Caco-2 (cell line): Measurements from ENCODE around the gene COL12A1. TPM values are rescaled to one million over a fixed set of nuclear protein-coding genes. Genes with fewer than 3 reads are reported as not detected.

Source experiments
- BruUV-seq: library from RNA; stranded (reverse); fragments of 400-500 nt; replicated peaks from 2 replicates; lab custom pipeline; 2021; lab: Mats Ljungman, UMichigan
- CTCF ChIA-PET: fragments of 300-600 bp; sonication (Branson Sonifier 250); formaldehyde crosslinking; loops from one replicate; lab custom pipeline; 2022; ENCODE audit warnings: antibody characterized with exemption; lab: Charles Lee
- POLR2A ChIA-PET: fragments of 300-600 bp; sonication (Branson Sonifier 250); formaldehyde crosslinking; loops from one replicate; lab custom pipeline; 2022; ENCODE audit warnings: antibody characterized with exemption; lab: Charles Lee
- DNase-seq, 2 experiments: peaks; one replicate each; pipeline versions ENCODE4 v3.0.0 to v3.0.0-alpha.2; 2020 to 2022
- H3K27me3 ChIP-seq: replicated peaks from 2 replicates; pipeline ENCODE4 v1.6.0; 2011; ENCODE audit warnings: low read length; ENCODE audit not compliant: control insufficient read depth, insufficient read depth
- H3K36me3 ChIP-seq: 2 replicates; pipeline ENCODE4 v1.5.1; 2011; ENCODE audit warnings: low read length; ENCODE audit not compliant: control insufficient read depth, insufficient read depth
- H3K4me1 ChIP-seq: fragments of 250-450 bp; sonication (Bioruptor Pico); 2 replicates; pipeline ENCODE4 v1.5.1; 2020; ENCODE audit warnings: mild to moderate bottlenecking
- H3K4me3 ChIP-seq: 2 replicates; pipeline ENCODE4 v1.5.1; 2011; ENCODE audit warnings: low read depth, mild to moderate bottlenecking, control low read depth, low read length
- H3K9me3 ChIP-seq: fragments of 250-450 bp; sonication (Bioruptor Pico); 2 replicates; pipeline ENCODE4 v1.5.1; 2020; ENCODE audit warnings: mild to moderate bottlenecking, moderate library complexity
- H3K27ac Mint-ChIP-seq: one replicate; pipeline ENCODE4 v1.8.0; 2022; ENCODE audit warnings: mixed read lengths; ENCODE audit not compliant: unreplicated experiment
- H3K27me3 Mint-ChIP-seq: one replicate; pipeline ENCODE4 v1.8.0; 2022; ENCODE audit warnings: mixed read lengths; ENCODE audit not compliant: insufficient read depth, unreplicated experiment
- H3K36me3 Mint-ChIP-seq: one replicate; pipeline ENCODE4 v1.8.0; 2022; ENCODE audit warnings: mild to moderate bottlenecking, mixed read lengths; ENCODE audit not compliant: insufficient read depth, unreplicated experiment
- H3K4me1 Mint-ChIP-seq: one replicate; pipeline ENCODE4 v1.8.0; 2022; ENCODE audit warnings: low read depth, mixed read lengths; ENCODE audit not compliant: unreplicated experiment
- H3K4me3 Mint-ChIP-seq: one replicate; pipeline ENCODE4 v1.8.0; 2022; ENCODE audit warnings: mild to moderate bottlenecking, moderate library complexity, mixed read lengths; ENCODE audit not compliant: unreplicated experiment
- H3K9me3 Mint-ChIP-seq: one replicate; pipeline ENCODE4 v1.8.0; 2022; ENCODE audit warnings: mixed read lengths; ENCODE audit not compliant: unreplicated experiment
- CTCF ChIP-seq, 2 experiments: fragments of 200-600 bp in 1 of 2; IDR thresholded peaks; 1 replicate in 1 of 2; 2 replicates in 1 of 2; pipeline versions ENCODE4 v1.5.1 to v1.8.0; 2011 to 2022; ENCODE audit warnings: antibody characterized with exemption in 1 of 2, control low read depth in 1 of 2, inconsistent platforms in 1 of 2, low read depth in 1 of 2, low read length in 1 of 2, mild to moderate bottlenecking in 1 of 2, moderate library complexity in 1 of 2; ENCODE audit not compliant: insufficient read depth in 1 of 2, severe bottlenecking in 1 of 2, unreplicated experiment in 1 of 2
- intact Hi-C: fragments of 100-400 bp; cut with micrococcal nuclease; formaldehyde crosslinking; loops from one replicate; pipeline ENCODE4 v1.10.0; 2022; ENCODE audit not compliant: unreplicated experiment
- total RNA-seq: library from RNA; stranded (reverse); gene quantifications from 2 replicates; pipeline ENCODE4 v1.2.3, GENCODE V29; 2022

Gene COL12A1
- total RNA-seq, 1 experiment from 2014 or later, result 68.0 TPM

- no peak overlapping the region for H3K4me3 ChIP-seq
- Mint-ChIP-seq H3K36me3 (peaks cover 67% of the 10 kb centered on the region), H3K27me3 (no peaks in the 10 kb centered on the region), H3K9me3 (no peaks in the 10 kb centered on the region), H3K4me3 (no peak overlapping the region), H3K4me1 (peaks cover 24% of the 10 kb centered on the region), H3K27ac (no peak overlapping the region)
- H3K4me1 ChIP-seq, result peaks cover 12% of the 10 kb centered on the region
- TF ChIP-seq CTCF (IDR thresholded peaks at IDR 0.05; ENCODE audit: insufficient read depth in 1 of 2, low read depth in 1 of 2, low read length in 1 of 2, severe bottlenecking in 1 of 2, unreplicated experiment in 1 of 2), result no peak
- no peak for DNase-seq
- H3K36me3 ChIP-seq, result no peaks in the 10 kb centered on the region; the same call in 1 of the 2 replicates
- no peaks in the 10 kb centered on the region for H3K9me3 ChIP-seq
- POLR2A ChIA-PET, result no interaction called here
- CTCF ChIA-PET, result no interaction called here
- intact Hi-C loops, result no loop called here
- no TSS peak for BruUV-seq
- H3K27me3 ChIP-seq, result no peaks in the 10 kb centered on the region
Measured at GRCh38 chr6:75113446-75113845, 92.4 kb downstream of the COL12A1 start.

- no peak for DNase-seq
- CTCF ChIA-PET, result no interaction called here
- Mint-ChIP-seq H3K4me3 (no peak overlapping the region), H3K27ac (no peak overlapping the region), H3K9me3 (no peaks in the 10 kb centered on the region), H3K27me3 (no peaks in the 10 kb centered on the region), H3K36me3 (peaks cover 65% of the 10 kb centered on the region), H3K4me1 (peaks cover 23% of the 10 kb centered on the region)
- Histone ChIP-seq H3K36me3 (no peaks in the 10 kb centered on the region; the same call in 1 of the 2 replicates), H3K4me3 (no peak overlapping the region), H3K27me3 (no peaks in the 10 kb centered on the region), H3K4me1 (peaks cover 6% of the 10 kb centered on the region), H3K9me3 (no peaks in the 10 kb centered on the region)
- intact Hi-C loops, result loop anchor here (10.0 kb wide), 1 partner anchor 175 kb away; no protein-coding TSS in a partner anchor
- BruUV-seq, result no TSS peak
- POLR2A ChIA-PET, result no interaction called here
- TF ChIP-seq CTCF (IDR thresholded peaks at IDR 0.05; ENCODE audit: insufficient read depth in 1 of 2, low read depth in 1 of 2, low read length in 1 of 2, severe bottlenecking in 1 of 2, unreplicated experiment in 1 of 2), result no peak
Measured at GRCh38 chr6:75109765-75110164, 96.1 kb downstream of the COL12A1 start.

DNA sequence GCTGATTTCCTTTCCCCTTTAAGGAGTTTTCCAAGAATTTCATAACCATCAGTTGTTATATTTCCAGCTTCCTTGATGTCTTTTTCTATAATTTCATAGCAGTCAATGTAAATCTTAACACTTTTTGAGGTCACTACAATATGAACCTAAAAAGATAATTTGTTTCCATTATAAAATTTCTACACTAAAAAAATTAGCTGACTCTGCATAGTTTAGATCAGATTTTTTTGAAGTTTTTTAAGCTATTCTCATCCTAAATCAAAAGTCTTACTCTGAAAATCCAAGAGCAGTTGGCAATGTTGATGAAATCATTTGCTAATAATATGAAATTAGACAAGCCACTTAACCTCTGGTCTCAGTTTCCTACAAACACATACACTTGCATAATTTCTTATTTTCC is 96.8 kb downstream of the COL12A1 start:
- Histone ChIP-seq H3K27me3 (no peaks in the 10 kb centered on the region), H3K4me1 (peaks cover 8% of the 10 kb centered on the region), H3K4me3 (no peak overlapping the region), H3K36me3 (no peaks in the 10 kb centered on the region; the same call in 1 of the 2 replicates), H3K9me3 (no peaks in the 10 kb centered on the region)
- peaks cover 16% of the 10 kb centered on the region for H3K4me1 Mint-ChIP-seq
- BruUV-seq, result no TSS peak
- no peak for DNase-seq
- intact Hi-C loops, result loop anchor here (10.0 kb wide), 1 partner anchor 174 kb away; no protein-coding TSS in a partner anchor
- H3K27ac Mint-ChIP-seq, result no peak overlapping the region
- no peaks in the 10 kb centered on the region for H3K27me3 Mint-ChIP-seq
- H3K4me3 Mint-ChIP-seq, result no peak overlapping the region
- no peaks in the 10 kb centered on the region for H3K9me3 Mint-ChIP-seq
- H3K36me3 Mint-ChIP-seq, result peaks cover 60% of the 10 kb centered on the region
- CTCF ChIA-PET, result no interaction called here
- no peak for TF ChIP-seq CTCF (IDR thresholded peaks at IDR 0.05; ENCODE audit: insufficient read depth in 1 of 2, low read depth in 1 of 2, low read length in 1 of 2, severe bottlenecking in 1 of 2, unreplicated experiment in 1 of 2)
- POLR2A ChIA-PET, result no interaction called here
